ENCODE results near the gene RTN4RL1.

- no peak for TF ChIP-seq CTCF (IDR thresholded peaks at IDR 0.05)
- no peak for TF ChIP-seq POLR2A (IDR thresholded peaks at IDR 0.05)
Measured at GRCh38 chr17:2033153-2033552, 8.0 kb upstream of the RTN4RL1 start.

Measured in right lobe of liver (tissue), 4 donors.